ENCODE data around the gene GPR31. TPM values are rescaled to one million over a fixed set of nuclear protein-coding genes. Genes with fewer than 3 reads are reported as not detected.

Gene GPR31
- total and polyA plus RNA-seq, 2 donors (not counting 3 experiments of a cell fraction or from before 2014, with no cell fraction given): not detected

GRCh38 chr6:167146977-167147376, 10.8 kb downstream of the GPR31 start:
- DNase-seq (ENCODE audit: low read depth, low spot score): no peak
- intact Hi-C loops (cut with micrococcal nuclease): no loop called here

More at GRCh38 chr6:167146977-167147376, 10.8 kb downstream of the GPR31 start:
- Histone ChIP-seq H2AFZ (ENCODE audit: low read depth, low read length) (no peak overlapping the region), H3K79me2 (ENCODE audit: control insufficient read depth, insufficient read depth, low read length) (no peaks in the 10 kb centered on the region), H3K36me3 (ENCODE audit: control insufficient read depth in 2 of 2, extremely low read depth in 1 of 2, insufficient read depth in 2 of 2, low read length in 2 of 2) (no peaks in the 10 kb centered on the region), H3K4me3 (replicated peaks in 1 of 3; ENCODE audit: insufficient read depth in 1 of 3, low read depth in 1 of 3, low read length in 3 of 3) (no peak overlapping the region), H3K27ac (ENCODE audit: insufficient read depth, low read depth, low read length) (no peak overlapping the region), H3K4me1 (ENCODE audit: control insufficient read depth, extremely low read depth, insufficient read depth, low read length) (no peaks in the 10 kb centered on the region), H4K20me1 (replicated peaks; ENCODE audit: control insufficient read depth, extremely low read depth, insufficient read depth, low read length) (no peaks in the 10 kb centered on the region), H3K27me3 (ENCODE audit: control insufficient read depth in 2 of 2, insufficient read depth in 2 of 2, low read length in 2 of 2) (no peaks in the 10 kb centered on the region), H3K4me2 (ENCODE audit: insufficient read depth, low read length) (no peak overlapping the region), H3K9me1 (replicated peaks; ENCODE audit: control insufficient read depth, extremely low read depth, insufficient read depth, low read length) (no peaks in the 10 kb centered on the region), H3K9me3 (replicated peaks; ENCODE audit: control insufficient read depth, insufficient read depth, low read length) (no peaks in the 10 kb centered on the region), H3K9ac (replicated peaks; ENCODE audit: extremely low read depth, insufficient read depth, low read length) (no peak overlapping the region)
- no TSS peak for BruUV-seq (replicated peaks)
- TF ChIP-seq MYC (IDR thresholded peaks at IDR 0.05; ENCODE audit: low read depth, low read length): no peak
- TF ChIP-seq, protein P1, sequence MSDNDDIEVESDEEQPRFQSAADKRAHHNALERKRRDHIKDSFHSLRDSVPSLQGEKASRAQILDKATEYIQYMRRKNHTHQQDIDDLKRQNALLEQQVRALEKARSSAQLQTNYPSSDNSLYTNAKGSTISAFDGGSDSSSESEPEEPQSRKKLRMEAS (IDR thresholded peaks at IDR 0.05; ENCODE audit: insufficient read depth, insufficient read length): no peak
- TF ChIP-seq EZH2 (IDR thresholded peaks at IDR 0.05; ENCODE audit: borderline replicate concordance, low read depth, low read length, severe bottlenecking): no peak
- TF ChIP-seq POLR2A (IDR thresholded peaks at IDR 0.05; ENCODE audit: low read depth, low read length): no peak
- TF ChIP-seq JUN (IDR thresholded peaks at IDR 0.05; ENCODE audit: borderline replicate concordance, insufficient read depth, insufficient read length, low read depth): no peak
- TF ChIP-seq, protein P2, sequence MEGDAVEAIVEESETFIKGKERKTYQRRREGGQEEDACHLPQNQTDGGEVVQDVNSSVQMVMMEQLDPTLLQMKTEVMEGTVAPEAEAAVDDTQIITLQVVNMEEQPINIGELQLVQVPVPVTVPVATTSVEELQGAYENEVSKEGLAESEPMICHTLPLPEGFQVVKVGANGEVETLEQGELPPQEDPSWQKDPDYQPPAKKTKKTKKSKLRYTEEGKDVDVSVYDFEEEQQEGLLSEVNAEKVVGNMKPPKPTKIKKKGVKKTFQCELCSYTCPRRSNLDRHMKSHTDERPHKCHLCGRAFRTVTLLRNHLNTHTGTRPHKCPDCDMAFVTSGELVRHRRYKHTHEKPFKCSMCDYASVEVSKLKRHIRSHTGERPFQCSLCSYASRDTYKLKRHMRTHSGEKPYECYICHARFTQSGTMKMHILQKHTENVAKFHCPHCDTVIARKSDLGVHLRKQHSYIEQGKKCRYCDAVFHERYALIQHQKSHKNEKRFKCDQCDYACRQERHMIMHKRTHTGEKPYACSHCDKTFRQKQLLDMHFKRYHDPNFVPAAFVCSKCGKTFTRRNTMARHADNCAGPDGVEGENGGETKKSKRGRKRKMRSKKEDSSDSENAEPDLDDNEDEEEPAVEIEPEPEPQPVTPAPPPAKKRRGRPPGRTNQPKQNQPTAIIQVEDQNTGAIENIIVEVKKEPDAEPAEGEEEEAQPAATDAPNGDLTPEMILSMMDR (IDR thresholded peaks at IDR 0.05; ENCODE audit: extremely low read depth in 1 of 2, insufficient read depth in 1 of 2, low read depth in 1 of 2, low read length in 2 of 2): no peak
- TF ChIP-seq FOS (IDR thresholded peaks at IDR 0.05; ENCODE audit: borderline replicate concordance, insufficient read depth, low read length): no peak
- TF ChIP-seq POLR2AphosphoS5 (IDR thresholded peaks at IDR 0.05; ENCODE audit: insufficient read depth, low read depth, low read length): no peak
- TF ChIP-seq GATA2 (IDR thresholded peaks at IDR 0.05; ENCODE audit: insufficient read depth, insufficient read length, low read depth, low read length): no peak
- no peak for FAIRE-seq
- dilution Hi-C loops (cut with MboI; ENCODE audit: extremely low pct_ligation_motif_present, low sequenced_read_pairs): no loop called here
- POLR2A ChIA-PET: no interaction called here
- CTCF ChIA-PET: no interaction called here
